SHP77 (cell line): ENCODE results near the gene MAGI2.
"Not testable (repeated sequence)": the region's sequence is repeated elsewhere in the genome, so short reads cannot be mapped to it uniquely, and the experiment has no call there.

Experiments
- DNase-seq, 2 experiments: peaks; one replicate each; lab custom pipeline; 2025; lab: John Stamatoyannopoulos, UW

Gene MAGI2

DNA sequence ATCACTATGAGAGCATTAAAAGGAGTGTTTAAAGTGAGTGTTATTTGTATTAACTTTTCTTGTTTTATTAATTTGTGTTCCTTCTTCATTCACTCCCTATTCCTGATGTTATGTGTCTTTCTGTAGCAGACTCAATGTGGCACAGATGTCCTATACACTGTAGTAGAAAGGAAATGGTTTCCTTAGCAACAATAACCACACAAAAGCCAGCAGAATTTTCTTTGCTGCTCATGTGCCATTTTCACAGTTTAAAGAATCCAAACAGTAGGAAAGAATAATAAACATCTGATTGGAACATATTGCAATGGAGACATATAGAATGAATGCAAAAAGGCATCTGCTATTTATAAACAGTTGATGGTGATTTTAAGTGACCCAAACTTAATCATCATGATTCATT lies 891.3 kb downstream of the MAGI2 start:
- DNase-seq = no peak

DNA sequence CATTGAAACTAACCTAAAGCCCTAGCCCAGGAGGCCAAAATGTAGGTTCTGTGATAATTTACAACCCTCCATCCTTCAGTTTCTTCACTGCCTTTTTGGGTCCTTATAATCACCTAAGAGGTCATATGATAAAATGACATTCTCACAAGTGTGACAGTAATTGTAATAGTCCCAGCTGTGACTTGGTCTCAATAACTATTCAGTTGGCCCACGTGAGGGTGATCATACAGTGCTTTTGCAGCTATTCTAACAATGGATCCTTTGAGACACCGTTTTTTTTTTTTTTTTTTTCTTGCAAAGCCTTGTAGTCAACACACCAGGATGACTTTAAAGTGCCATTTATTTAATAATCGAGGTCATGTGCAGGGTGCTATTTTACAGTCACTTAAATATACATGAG lies 894.9 kb downstream of the MAGI2 start:
- DNase-seq = no peak

DNA sequence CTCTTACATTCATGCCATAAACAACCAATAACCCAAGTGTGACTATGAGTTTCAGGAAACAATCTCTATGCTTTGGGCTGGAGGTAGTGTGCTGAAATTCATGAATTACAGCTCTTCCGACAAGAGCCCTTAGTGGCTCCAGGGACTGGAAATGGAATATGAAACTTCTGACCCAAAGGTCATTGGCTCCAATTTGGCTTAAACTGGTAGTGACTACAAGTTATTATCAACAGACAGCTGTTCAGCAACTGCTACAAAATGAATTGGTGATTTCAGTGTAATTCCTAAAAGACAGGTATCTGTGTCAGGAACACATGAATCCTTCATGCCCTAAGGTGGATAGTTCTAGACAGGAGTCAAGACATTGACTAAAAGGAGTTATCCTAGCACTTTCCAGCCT lies 909.5 kb downstream of the MAGI2 start:
- DNase-seq = no peak

DNA sequence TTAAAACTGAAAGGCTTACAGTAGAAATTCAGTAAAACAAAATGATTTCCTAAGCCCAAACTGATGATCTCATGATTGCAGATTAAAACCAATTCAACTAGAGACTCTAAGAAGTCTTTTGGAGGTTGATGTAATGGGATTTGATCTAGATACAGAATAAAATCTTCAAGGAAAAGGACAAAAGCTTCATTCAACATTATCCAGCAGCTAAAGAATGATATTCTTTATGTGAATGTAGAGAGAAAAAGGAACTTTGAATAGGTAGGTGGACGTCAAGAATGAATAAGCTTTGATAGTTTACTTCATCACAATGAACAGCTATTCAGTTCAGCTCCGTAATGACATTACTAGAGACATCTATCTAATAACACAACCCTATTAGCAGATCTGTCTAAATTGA lies 910.5 kb downstream of the MAGI2 start:
- no peak for DNase-seq

DNA sequence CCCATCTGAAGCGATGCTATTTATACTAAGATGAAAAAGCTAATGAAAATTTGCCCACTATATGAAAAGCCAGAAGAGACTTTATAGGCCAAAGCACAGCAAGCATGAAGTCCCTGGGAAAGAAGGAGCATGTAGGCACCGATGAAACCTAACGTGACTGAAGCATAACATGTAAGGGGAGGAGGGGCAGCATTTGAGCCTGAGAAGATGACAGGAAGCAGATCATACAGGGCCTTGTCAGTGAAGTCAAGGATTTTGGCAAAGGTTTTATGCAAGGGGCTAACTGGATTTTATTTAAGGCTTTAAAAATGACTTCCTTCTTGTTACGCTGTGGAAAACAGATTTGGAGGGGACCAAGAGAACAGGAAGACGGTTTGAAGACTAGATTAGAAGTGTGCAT lies 910.9 kb downstream of the MAGI2 start:
- DNase-seq = no peak

DNA sequence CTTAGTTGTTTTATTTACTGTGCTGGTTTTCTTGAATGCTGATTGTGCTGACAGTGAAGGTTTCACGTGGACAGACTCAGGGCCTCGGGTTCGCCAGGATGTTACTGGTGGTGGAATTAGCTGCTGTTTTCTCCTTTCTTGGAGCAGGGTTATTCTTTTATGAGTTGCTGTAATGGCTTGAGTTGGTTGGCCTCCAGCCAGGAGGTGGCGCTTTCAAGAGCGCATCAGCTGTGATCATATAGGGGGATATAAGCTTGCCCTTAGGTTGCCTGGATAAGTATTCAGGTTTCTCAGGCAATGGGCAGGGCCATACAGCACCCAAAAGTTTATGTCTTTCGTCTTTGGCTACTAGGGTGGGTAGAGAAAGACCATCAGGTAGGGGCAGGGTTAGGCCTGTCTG lies 913.6 kb downstream of the MAGI2 start:
- DNase-seq = no peak

DNA sequence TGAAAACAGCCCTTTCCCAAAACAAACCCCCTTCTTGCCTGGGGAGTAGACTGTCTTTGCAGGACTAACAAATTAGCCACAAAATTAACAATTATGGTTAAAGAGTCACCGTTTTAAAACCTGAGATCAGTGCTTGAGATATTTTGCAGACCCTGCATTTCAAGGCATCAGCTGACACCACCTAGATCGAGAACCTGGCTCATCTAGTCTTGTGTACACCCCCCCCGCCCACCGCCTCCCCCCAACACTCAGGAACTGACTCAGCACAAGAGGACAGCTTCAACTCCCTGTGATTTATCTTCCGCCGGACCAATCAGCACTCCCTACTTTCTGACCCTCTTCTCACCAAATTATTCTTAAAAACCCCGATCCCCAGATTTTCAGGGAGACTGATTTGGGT lies 917.8 kb downstream of the MAGI2 start:
- DNase-seq = no peak

DNA sequence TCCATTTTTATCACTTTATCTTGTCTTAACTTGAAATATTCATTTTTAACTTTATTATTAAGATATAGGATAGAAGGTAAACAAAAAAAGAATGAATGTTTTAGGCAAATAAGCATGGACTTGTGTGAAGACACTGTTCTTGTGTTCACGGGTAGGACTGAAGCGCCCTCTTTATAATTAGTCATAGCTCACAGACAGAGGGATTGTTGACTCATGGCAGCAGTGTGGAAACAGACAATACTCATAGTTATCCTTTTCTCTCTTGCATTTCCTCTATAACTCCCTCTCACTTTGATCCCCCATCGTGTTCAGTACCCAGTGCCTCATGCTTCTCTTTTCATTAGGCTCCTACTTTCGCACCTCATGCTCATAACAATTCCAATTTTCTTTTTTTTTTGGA lies 923.1 kb downstream of the MAGI2 start:
- DNase-seq = no peak

DNA sequence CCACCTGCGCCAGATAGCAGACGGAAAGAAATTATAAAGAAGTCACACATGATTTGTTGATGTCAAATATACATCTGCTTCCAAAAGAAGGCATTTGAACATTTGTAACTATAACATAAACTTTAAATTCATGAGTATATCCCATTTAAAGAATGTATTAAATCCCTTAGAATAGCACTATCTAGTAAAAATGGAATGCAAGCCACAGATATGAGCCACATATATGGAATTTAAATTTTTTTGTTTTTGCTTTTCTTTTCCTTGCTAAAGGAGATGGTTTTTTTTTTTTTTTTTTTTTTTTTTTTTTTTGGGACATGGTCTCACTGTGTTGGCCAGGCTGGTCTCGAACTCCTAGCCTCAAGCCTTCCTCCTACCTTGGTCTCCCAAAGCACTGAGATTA lies 924.1 kb downstream of the MAGI2 start:
- DNase-seq = no peak

DNA sequence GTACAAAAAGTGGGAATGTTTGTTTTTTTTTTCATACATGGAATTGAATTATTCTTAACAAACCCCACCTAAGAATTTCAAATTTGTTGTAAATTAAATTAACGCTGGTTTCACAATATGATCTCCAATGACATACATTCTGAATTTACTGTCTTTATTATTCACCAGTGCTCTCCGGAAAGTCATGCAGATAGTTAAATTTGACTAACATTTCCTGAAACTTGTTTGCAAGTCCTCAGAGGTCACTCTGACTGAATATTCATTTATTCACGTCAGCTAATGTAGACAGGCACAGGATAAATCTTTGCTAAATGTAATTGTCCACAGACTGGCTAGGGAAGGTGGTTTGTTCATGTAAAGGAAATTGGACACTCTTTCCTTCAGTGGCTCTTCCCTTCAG lies 924.5 kb downstream of the MAGI2 start:
- DNase-seq = no peak

DNA sequence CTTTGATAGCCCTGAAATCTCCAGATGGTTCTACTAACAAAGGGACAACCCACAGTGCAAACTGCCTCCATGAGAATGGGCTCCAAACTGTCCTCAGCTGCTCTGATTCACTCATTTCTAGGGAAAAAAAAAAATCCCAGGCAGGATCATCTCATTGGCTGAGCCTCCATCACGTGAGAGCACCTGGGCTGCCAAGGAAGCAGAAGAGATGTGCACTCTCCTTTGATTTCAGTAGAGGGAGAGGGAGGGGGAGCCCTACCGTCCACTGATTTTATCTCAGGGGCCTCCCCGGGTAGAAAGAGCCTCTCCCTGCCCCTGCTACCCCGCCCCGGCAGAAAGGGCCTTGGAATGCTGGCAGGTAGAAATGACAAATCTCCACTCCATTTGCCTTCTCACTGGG lies 929.5 kb downstream of the MAGI2 start:
- no peak for DNase-seq

DNA sequence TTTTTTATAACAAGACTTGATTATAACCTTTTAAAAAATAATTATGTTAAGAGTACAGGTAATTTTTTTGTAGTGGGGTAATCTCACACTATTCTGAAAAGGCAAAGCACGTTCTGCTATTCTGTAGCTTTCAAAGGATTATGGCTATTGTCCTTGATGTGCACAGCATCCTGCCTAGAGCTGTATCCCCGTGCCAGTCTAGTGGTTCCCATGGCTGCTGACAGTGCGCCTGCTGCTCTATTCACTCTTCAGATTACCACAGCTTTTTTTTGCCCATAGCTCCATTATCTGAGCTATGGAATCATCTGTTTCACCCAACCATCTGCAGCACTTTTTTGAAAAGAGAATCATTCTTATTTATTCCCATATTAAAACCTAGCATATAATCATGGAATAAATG lies 931.5 kb downstream of the MAGI2 start:
- no peak for DNase-seq

DNA sequence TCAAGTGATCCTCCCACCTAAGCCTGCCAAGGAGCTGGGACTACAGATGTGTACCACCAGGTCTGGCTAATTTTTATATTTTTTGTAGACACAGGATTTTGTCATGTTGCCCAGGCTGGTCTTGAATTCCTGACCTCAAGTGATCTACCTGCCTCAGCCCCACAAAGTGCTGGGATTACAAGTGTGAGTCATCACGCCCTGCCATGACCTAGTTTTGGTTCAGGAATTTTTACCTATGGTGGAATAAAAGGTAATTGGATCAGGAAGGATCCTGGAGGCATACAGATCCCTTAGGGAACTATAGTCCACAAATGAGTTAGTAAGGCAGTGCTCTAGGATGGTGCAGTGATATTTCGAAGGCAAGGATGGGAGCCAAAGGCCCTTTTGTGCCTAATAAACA lies 937.0 kb downstream of the MAGI2 start:
- no peak for DNase-seq

DNA sequence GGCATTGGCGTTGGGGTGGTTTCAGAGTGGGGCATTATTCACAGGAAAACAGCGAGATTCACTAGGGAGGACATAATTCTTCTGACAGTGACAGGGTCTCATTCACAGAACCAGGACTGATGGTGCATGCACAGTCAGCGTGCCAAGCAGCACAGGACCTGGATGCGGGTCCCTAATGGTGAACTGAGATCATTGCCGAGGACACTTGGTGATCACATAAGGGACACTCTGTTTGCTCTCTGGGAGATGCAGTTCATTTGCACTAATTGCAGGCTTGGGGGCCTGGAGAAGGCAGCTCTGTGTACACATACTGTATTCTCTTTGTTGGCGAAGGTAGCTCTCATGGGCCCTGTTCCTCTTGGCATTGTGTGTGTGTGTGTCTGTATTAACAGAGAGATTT lies 938.8 kb downstream of the MAGI2 start:
- no peak for DNase-seq

DNA sequence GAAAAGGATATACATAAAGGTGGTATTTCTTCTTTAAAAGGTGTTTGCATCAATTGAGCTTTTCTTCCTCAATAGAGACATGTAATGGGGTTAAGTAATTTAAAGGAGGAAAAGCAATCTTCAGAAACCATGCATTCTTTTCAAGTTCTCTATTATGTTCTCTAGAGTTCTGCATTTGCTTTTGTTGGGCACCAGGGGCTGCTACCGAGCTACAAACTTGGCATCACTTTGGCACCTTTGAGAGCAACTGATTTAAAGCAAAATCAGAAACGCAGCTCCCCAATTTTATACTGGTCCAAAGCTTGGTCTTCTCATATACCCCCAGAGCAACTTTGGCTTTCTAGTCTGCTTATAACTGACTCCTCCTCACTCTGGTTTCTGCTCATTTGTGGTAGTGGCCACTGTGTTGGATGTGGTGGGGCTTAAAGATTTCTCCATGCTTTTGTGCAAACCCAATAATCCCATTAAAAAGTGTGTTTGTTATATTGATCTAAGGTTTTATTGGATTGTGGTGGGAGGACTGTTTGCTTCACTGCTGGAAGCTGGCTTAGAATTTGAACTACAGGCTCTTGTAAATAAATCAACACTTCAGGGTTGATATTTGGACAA lies 942.8 kb downstream of the MAGI2 start:
- peak in 1 of 2 experiments; percentile 33 for DNase-seq

DNA sequence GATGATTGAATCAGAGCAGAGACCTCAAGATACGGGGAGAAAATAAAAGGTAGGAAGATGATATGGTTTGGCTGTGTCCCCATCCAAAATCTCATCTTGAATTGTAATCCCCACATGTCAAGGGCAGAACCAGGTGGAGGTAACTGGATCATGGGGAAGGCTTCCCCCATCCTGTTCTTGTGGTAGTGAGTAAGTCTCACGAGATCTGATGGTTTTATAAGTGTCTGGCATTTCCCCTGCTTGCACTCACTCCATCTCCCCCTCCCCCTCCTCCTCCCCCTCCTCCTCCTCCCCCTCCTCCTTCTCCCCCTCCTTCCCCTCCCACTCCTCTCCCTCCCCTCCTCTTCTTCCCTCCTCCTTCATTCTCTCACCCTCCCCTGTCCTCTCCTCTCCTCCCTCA lies 950.2 kb downstream of the MAGI2 start:
- not testable (repeated sequence) for DNase-seq

DNA sequence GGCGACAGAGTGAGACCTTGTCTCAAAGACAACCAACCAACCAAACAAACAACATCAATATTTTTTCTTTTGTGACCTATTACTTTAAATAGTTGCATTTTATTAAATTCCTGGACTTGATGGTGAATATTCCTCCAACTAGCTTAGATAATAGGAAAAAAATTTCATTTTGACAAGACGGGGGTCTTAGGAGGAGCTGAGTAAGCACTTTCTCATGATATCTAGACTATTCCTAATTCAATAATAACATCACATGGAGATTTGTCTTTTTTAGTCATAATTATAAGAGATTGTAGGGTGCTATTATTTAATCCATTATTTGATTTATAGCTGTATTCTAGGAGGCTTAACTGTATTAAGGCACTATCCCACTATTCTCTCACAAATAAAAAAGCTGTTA lies 952.4 kb downstream of the MAGI2 start:
- no peak for DNase-seq

DNA sequence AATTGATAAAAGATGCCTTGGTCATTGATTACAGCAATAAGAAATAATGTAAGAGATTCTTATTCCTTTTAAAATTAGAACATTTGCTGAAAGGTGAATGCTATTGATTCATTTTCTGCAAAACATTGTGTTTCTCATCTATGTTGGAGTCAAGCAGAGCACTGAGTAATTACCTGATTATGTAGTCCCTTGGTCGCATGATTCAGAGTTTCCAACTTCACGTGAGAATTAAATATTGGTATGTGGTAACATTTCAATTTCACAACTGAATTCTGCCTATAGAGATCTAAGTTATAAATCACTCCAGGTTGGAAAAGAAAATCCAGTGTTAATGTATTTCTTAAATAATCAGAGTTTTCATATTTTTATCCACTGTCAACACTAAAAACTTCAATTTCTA lies 953.5 kb downstream of the MAGI2 start:
- no peak for DNase-seq

DNA sequence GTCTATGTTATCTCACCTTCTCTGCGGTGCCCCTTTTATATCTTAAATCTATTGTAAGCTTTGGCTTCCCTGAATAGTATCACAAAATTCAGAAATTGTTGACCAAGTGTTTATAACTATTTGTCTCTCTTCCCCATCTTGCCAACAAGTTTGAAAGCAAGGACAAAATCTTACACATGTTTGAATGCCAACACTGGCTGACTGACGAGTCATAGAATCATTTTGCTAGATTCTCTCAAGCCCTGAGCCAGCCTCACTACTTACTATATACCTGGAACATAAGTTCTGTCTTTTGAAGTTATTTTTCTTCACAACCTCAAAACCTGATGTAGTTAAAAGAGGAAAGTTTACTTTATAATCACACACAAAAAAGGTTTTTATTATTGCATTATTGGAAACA lies 954.2 kb downstream of the MAGI2 start:
- no peak for DNase-seq

DNA sequence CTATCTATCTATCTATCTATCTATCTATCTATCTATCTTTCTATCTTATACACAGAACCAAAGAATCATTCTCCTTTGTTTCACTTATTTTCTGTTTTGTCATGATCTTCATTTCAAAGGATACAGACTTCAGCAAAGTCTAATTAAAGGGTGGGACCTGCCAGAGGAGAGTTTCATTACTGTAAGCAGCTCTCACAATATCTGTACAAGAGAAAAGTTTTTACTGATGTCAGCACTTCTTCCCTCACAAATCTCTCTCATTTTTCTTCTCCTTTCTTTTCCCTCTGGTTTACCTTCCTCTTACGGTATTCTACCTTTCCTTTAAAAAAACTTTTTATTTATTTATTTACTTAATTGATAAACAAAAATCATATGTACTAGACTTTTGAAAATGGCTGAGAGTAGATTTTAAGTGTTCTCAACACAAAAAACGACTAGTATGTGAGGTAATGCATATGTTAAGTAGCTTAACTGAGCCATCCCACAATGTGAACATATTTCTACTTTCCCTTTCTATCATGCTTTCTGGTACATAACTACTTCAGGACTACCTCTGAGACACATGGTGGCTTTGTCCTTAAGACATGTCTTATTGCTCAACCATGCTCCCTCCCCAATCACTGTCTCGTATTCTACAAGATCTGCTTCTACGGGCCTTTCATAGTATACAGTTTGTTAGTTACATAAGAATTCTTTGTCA lies 955.6 kb downstream of the MAGI2 start:
- no peak for DNase-seq

DNA sequence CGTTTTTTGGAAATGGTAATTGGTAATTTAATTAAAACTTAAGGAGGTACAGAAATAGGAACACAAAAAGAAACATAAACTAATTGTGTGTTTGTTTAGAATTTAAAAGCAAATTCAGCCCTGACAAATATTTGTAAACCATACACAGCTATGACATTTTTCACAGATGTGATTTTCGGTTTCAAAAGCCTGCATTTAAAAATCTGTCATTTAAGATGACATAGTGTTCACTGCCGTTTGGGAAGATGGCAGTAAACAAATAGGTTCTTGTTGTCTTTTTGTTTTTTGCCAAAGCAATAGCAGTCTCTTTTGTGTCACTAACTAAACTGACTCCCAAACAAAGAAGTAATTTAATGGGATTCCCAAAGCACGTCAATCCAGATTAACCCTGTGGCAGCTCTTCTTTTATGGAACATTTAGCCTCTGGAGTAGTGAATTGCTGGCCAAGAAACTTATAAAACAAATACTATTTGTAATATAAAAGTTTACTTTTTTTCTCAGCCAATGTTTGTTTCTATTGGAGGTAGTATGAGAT lies 957.3 kb downstream of the MAGI2 start:
- no peak for DNase-seq

DNA sequence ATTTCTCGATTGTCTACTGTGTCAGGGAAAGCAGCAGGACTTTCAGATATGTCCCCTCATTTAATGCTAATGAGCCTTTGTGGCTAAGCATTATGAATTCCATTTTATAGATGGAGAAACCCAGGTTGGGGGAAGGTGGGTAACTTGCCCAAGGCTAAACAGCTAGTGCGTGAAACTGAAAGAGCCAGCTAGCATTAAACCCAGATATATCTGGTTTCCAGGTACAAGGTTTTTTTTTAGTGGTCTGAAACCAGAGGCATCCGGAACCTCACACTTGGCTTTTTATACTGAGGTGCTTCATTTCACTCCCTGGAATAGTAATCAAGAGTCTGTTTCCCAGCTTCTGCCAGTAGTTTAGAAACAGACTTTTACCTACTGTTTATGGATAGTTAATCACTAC lies 960.1 kb downstream of the MAGI2 start:
- no peak for DNase-seq

DNA sequence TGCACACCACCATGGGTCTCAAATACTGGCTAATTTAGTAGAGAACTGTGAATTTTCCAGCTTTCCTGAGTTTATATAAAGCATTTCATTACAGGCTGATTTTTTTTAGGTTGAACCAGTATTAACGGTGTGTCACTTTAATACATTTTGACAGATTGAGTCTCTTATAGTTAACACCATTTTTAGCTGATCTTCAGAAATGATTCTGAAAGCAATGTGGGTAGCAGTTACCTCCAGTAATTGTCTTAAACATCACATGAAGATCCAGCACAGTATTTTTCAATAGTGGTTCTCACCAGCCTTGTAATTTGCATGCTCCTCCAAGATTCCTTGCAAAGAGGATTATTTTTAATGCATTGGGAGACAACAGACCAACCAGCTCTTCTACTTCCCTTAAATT lies 961.3 kb downstream of the MAGI2 start:
- DNase-seq = no peak

DNA sequence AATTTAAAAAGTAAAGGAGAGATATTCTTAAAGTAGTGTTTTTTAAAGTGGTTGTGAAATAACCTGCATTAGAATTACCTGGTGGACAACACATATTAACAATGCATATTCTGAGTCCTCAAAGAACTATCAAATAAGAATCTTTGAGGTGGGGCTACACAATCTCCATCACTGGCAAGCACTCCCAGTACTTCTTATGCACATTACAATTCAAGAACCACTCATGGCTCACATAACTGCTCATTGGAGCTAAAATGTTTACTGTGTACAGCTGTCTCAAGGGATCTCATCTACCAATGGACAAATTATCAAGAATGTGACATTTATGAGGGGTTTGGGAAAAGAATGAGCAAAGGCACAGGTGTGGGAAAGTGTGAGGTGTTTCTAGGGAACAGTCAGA lies 962.9 kb downstream of the MAGI2 start:
- DNase-seq = no peak
